DND-41 (cell line): Measurements from ENCODE around the gene PSTPIP1.

ENCODE experiments used
- ATAC-seq: fragments of 200-7000 bp; cut with Tn5 transposase; 3 replicates; pipeline ENCODE4 v1.9.1; 2021; ENCODE audit warnings: low read depth; ENCODE audit not compliant: insufficient read depth
- DNase-seq: peaks from one replicate; pipeline ENCODE4 v3.0.0-alpha.2; 2020
- H2AFZ ChIP-seq: 2 replicates; pipeline ENCODE4 v1.6.0; 2012; ENCODE audit warnings: low read depth, low read length
- H3K27ac ChIP-seq: 2 replicates; pipeline ENCODE4 v1.5.1; 2012; ENCODE audit warnings: low read length, inconsistent platforms
- H3K27me3 ChIP-seq: fragments of 200-600 bp; sonication (generic); 2 replicates; pipeline ENCODE4 v1.6.0; 2012; ENCODE audit warnings: low read length, mild to moderate bottlenecking, inconsistent platforms; ENCODE audit not compliant: insufficient read depth, poor library complexity
- H3K36me3 ChIP-seq: 2 replicates; pipeline ENCODE4 v1.5.1; 2012; ENCODE audit warnings: low read length, inconsistent platforms; ENCODE audit not compliant: insufficient read depth
- H3K4me1 ChIP-seq: 2 replicates; pipeline ENCODE4 v1.5.1; 2012; ENCODE audit warnings: mild to moderate bottlenecking, low read length; ENCODE audit not compliant: insufficient read depth
- H3K4me2 ChIP-seq: 2 replicates; pipeline ENCODE4 v1.6.0; 2012; ENCODE audit warnings: mild to moderate bottlenecking, moderate library complexity, low read length, inconsistent platforms; ENCODE audit not compliant: insufficient read depth
- H3K4me3 ChIP-seq, 2 experiments: fragments of 200-600 bp in 1 of 2; shearing (Covaris generic) in 1 of 2; 2 replicates each; pipeline ENCODE4 v1.5.1; 2012 to 2016; ENCODE audit warnings: inconsistent platforms in 2 of 2, low read length in 2 of 2, mild to moderate bottlenecking in 2 of 2, low read depth in 1 of 2, moderate library complexity in 1 of 2
- H3K79me2 ChIP-seq: 2 replicates; pipeline ENCODE4 v1.6.0; 2012; ENCODE audit warnings: low read length, inconsistent platforms; ENCODE audit not compliant: insufficient read depth
- H3K9ac ChIP-seq: 2 replicates; pipeline ENCODE4 v1.6.0; 2012; ENCODE audit warnings: low read depth, mild to moderate bottlenecking, inconsistent platforms, low read length, moderate library complexity
- H3K9me3 ChIP-seq: 2 replicates; pipeline ENCODE4 v1.5.1; 2012; ENCODE audit warnings: low read length, moderate library complexity, mild to moderate bottlenecking, inconsistent platforms; ENCODE audit not compliant: insufficient read depth, severe bottlenecking
- H4K20me1 ChIP-seq: 2 replicates; pipeline ENCODE4 v1.6.0; 2012; ENCODE audit warnings: low read length; ENCODE audit not compliant: insufficient read depth
- CTCF ChIP-seq: IDR thresholded peaks from 2 replicates; pipeline ENCODE4 v1.5.1; 2012; ENCODE audit warnings: borderline replicate concordance, low read length, moderate library complexity, mild to moderate bottlenecking; ENCODE audit not compliant: poor library complexity, severe bottlenecking; ENCODE audit errors: extremely low read depth
- EZH2 ChIP-seq: IDR thresholded peaks from 3 replicates; pipeline ENCODE4 v1.6.1; 2012; ENCODE audit warnings: borderline replicate concordance, low read depth, mild to moderate bottlenecking, moderate library complexity, low read length, inconsistent platforms; ENCODE audit not compliant: severe bottlenecking

Gene PSTPIP1

DNA sequence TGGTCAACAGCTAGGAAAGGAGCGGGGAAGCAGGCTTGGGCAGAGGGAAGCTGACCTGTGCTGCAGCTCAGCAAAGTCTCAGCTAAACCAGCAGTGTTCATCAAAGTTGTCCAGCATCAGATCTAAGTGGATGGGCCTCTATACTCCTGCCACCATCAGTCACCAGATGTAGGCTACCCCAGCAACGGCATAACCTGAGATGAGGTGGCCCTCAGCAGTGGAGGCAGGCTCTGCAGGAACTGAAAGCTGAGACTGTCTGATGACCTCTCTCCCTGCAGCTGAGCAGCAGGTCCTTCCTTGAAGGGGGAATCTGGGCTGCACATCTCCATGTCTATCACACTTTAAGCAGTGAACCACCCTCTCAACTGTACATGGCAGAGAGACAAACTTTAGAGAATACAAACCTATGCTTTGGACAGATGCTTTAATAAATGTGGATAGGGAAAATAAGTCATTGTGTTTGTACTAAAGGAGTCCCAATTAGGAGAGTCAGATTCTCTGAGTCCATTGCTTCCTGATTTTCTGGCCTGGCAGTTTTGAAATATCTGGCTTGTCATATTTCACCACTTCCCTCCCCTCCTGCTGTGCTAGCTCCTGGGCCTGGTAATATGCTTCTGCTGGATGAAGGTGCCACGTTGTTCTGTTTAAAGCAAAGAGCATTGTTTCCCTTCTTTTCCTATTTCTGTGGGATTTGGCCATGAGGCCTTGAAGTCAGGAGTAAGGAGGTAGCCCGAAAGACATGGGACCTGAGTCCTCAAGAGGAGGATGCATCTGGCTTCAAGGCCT, 11.1 kb upstream of the PSTPIP1 start:
- no peak overlapping the region for H2AFZ ChIP-seq
- H3K27ac ChIP-seq = no peak overlapping the region

DNA sequence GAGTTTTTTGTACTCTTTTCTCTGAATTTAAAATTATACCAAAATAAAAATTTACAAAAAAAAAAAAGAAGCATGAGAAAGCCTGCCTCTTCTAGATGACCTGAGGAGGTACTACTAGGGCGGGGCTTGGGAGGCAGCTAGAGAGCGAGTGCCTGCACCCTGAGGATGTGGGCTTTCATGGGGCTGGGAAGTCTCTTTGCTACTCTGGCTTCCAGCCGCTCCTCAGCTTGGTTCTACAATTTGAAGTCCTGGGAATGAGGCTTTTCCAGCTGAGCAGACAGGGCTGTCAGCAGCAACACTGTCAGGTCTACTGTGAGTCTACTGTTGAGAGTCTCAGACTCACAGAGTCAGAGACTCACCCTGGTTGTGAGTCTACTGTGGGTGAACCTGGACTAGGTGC, 8.2 kb upstream of the PSTPIP1 start:
- no peaks in the 10 kb centered on the region for H4K20me1 ChIP-seq
- H3K36me3 ChIP-seq = no peaks in the 10 kb centered on the region
- no peaks in the 10 kb centered on the region for H3K27me3 ChIP-seq
- no peak for ATAC-seq
- H3K4me1 ChIP-seq = no peaks in the 10 kb centered on the region
- DNase-seq = no peak
- H2AFZ ChIP-seq = no peak overlapping the region
- H3K27ac ChIP-seq = no peak overlapping the region
- TF ChIP-seq CTCF (no peak), EZH2 (no peak)
- H3K4me2 ChIP-seq = no peak overlapping the region
- no peaks in the 10 kb centered on the region for H3K9me3 ChIP-seq
- H3K9ac ChIP-seq = no peak overlapping the region
- H3K79me2 ChIP-seq = no peaks in the 10 kb centered on the region
- no peak overlapping the region for H3K4me3 ChIP-seq

More for the DNA sequence above, 11.1 kb upstream of the PSTPIP1 start:
- DNase-seq = no peak
- no peaks in the 10 kb centered on the region for H4K20me1 ChIP-seq
- no peaks in the 10 kb centered on the region for H3K79me2 ChIP-seq
- H3K9me3 ChIP-seq = no peaks in the 10 kb centered on the region
- H3K4me1 ChIP-seq = no peaks in the 10 kb centered on the region
- no peaks in the 10 kb centered on the region for H3K36me3 ChIP-seq
- no peaks in the 10 kb centered on the region for H3K27me3 ChIP-seq
- H3K9ac ChIP-seq = no peak overlapping the region
- H3K4me3 ChIP-seq = no peak overlapping the region
- no peak overlapping the region for H3K4me2 ChIP-seq
- ATAC-seq = no peak
- TF ChIP-seq CTCF = no peak
- no peak for TF ChIP-seq EZH2

DNA sequence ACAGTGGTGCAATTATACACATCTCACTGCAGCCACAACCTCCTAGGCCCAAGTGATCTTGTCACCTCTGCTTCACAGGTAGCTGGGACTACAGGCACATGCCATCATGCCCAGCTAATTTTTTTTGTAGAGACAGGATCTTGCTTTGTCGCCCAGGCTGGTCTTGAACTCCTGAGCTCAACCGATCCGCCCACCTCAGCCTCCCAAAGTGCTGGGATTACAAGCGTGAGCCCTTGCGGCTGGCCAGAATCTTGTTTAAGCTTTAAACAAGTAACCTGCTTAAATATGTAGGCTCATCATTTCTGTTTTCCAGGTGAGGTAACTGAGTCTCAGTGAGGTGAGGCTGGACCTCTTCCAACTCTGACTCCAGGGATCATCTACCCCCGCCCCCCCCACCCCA, 7.7 kb upstream of the PSTPIP1 start:
- Histone ChIP-seq H3K4me2 (no peak overlapping the region), H4K20me1 (no peaks in the 10 kb centered on the region), H3K9ac (no peak overlapping the region), H3K36me3 (no peaks in the 10 kb centered on the region), H3K4me3 (no peak overlapping the region), H3K4me1 (no peaks in the 10 kb centered on the region), H3K27me3 (no peaks in the 10 kb centered on the region), H2AFZ (no peak overlapping the region), H3K79me2 (no peaks in the 10 kb centered on the region), H3K9me3 (no peaks in the 10 kb centered on the region), H3K27ac (no peak overlapping the region)
- TF ChIP-seq EZH2 = no peak
- TF ChIP-seq CTCF = no peak
- ATAC-seq = no peak
- DNase-seq = no peak
